CD4-positive, alpha-beta T cell treated with Interleukin-1 beta for 1 hour (primary cell): ENCODE measurements around the gene PWWP2B.

ENCODE experiments used
- DNase-seq, 2 donors: peaks; one replicate each; pipeline ENCODE4 v3.0.0-alpha.2; 2020 to 2022

Gene PWWP2B

DNA sequence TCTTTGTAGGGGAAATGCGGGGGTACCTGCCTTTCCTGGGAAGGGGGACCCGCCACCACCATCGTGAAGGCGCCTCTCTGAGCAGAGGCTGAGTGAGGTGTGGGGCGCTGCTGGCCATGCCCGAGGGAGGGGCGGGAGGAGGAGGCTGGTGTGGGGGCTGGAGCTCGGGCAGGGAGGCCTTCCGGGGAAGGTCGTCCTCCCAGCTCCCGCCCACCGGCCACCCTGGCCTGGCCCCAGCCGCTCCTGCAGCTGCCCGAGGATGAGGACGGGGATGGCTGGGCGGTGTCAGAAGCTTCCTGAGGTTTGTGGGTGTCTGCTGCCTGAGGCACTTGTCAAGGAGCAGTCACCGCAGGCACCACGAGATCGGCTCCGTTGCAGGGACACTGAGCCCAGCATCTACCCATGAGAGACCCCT is 11.4 kb downstream of the PWWP2B start:
- DNase-seq: no peak

DNA sequence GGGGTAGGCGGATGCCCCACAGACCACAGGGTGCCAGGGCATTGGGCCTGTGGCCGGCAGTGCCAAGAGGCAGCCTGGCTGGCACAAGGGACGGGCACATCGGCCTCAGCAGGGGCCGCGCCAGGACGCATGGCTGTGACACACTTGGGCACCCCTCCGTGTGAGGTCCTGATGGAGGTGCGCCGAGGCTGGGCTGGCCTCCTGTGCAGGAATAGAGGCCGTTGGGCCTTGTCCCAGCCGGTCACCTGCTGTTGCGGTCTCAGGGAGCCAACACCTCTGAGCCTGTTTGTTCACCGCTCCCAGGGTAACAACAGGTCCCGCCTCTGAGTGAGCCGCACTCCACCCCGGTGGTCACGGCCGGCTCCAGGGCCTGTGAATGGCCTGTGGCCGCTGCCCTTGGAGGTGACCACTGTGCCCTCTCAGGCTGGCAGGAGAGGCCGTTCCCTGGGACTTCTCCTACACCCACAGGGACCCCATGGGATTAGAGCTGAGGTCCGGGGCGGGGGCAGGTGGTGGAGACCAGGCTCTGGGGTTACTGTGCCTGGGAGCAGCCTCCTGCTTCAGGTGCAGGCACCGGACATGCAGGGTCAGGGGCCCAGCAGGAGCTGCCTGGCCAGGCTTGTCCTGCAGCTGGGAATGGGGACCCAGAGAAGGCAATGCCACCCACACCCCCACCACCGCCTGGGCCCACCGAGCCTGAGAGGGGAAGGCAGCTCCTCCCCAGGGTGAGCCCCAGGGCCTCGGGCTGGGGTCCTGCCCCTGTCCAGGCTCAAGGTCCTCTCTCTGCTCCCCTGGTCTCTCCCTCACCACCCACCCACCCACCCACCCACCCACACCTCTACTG is 12.0 kb downstream of the PWWP2B start:
- DNase-seq: no peak

DNA sequence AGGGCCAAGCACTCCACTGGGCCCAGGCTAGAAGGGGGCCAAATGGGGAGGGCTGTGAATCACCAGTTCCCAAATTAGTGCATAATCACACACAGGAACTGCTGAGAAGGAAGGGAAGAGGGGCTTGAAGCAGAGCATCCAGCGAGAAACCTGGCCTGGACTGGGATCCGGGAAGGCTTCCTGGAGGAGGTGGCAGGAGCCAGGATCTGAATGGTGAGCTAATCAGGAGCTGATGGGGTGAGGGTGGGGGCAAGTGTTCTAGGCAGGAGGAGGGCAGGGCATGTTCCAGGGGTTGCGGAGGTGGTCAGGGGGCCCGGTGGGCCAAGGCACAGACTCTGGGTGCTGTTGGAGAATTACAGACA is 12.6 kb downstream of the PWWP2B start:
- no peak for DNase-seq

DNA sequence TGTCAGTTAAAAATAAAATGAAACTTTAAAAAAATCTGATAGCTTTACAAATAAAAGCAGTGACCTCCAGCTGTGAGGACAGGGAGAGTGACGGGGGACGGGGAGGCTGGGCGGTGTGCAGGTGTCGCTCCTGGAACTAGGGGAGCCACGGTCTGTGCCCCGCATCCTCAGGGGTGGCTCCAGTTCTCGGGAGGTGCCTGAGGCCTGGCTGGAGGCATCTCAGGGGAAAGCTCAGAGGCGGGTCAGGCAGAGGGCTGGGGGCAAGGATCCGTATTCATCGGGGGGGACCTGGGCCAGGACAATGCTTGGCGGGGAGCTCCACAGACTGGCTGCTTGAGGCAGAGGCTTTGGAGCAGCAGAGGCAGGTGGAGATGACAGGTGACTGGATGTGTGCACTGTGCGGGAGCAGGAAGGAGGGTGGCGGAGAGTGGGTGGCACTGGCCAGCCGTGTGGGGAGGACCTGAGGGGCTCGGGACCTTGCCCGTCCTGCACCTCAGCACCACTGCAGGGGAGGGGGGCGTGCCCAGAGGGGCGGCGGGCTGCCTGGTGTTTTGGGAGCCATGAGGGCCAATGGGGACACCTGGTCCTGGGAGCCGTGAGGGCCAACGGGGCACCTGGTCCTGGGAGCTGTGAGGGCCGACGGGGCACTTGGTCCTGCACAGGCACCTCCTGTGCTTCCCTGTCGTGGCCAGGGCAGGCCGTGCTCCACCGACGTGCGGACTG is 13.2 kb downstream of the PWWP2B start:
- no peak for DNase-seq

DNA sequence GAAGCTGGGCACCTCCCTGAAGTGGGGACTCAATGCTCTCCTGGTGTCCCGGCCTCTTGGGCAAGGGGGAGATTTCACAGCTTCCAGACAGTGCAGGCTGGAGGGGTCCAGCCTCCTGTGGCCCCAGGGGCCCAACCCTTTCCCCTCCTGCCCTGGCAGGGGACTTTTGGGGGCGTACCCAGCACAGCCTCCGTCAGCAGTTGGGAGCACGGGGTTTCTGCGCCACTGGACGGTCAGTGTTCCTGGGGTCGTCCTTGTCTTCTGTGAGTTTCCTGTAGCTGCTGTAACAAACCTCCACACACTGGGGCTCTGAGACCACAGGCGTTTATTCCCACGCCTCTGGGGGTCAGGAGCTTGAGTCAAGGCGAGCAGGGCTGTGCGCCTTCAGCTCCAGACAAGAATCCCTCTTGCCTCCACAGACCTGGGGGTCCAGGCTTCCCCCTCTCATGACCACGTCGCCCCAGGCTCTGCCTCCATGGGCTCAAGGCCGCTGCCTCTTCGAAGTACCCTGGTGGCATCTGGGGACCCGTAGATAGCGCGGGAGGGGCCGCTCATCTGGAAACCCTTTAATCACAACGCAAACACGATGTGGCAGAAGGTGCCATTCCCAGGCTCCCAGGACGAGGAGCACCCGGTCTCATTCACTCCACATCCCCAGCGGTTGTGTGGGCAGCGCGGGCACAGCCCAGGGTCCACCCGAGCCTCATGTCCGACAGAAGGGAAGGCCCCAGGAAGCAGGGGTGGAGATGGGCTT is 14.0 kb downstream of the PWWP2B start:
- no peak for DNase-seq

DNA sequence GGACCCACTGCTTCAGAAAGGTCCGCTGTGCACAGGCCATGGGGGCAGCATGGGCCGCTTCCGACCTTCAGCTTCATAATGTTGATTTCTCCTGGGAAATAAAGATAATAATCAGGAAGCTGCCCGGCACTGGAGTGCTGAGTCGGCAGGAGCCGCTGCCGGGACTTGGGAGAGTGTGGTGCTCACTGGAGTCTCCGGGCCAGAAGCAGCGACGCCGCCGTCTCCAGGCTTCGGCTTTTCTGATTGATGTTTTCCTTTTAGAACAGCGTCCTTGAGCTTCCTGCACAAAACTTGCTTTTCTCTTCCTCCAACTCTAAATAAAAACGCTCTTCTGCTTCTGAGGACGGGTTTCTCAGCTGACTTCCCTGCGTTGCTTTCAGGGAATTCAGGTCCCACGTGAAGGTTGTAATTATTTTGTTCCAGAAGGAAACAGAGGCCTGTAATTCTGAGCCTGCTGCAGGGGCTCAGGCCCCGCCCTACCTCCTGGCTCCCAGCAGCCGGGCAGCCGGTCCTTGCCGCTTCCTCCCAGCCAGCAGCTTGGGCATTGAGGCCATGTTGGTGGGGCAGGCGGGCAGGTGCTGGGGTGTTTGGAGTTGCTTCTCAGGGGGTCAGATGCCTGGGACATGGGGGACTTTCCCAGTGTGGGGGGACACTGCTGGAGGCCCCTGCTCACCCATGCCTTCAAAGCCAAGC is 14.7 kb downstream of the PWWP2B start:
- DNase-seq: no peak

DNA sequence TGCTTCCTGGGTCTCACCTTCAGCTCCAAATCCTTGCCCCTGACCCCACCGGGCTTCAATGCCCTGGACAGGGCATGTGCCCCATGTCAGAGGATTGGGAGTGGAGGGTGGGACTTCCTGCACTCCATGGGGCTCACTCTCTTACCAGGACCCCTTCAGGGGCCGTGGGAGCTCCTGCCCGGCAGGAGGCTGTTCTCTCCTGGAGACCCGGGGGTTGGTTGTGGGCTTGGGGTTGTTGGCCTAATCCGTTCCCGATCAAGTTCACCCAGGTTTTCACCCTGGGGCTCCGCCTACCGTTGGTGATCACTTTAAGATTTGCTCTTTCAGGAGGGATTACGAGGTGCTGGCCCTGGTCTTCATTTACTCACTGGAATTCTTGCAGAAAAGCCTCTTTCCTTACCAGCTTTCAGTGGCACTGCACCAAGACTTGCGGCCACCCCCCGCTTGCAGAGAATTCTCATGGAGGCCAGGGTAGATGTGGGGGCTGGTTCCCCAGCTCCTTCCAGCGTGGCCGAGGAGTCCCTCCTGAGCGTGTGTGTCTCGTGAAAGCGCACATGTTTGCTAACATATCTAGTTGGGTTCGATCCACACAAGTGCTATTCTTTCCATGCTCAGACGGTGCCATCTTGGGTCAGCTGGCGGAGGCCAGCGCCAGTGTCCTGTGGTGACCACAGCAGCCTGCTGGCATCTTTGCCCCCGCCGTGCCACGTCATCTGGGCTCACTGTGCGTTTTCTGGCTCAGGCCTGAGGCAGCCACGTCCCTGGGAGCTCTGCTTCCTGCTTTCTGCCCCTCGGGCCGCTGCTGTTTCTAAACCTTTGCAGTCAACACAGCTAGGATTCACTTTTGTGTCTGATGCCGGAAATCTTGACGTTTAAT is 15.6 kb downstream of the PWWP2B start:
- DNase-seq: no peak

DNA sequence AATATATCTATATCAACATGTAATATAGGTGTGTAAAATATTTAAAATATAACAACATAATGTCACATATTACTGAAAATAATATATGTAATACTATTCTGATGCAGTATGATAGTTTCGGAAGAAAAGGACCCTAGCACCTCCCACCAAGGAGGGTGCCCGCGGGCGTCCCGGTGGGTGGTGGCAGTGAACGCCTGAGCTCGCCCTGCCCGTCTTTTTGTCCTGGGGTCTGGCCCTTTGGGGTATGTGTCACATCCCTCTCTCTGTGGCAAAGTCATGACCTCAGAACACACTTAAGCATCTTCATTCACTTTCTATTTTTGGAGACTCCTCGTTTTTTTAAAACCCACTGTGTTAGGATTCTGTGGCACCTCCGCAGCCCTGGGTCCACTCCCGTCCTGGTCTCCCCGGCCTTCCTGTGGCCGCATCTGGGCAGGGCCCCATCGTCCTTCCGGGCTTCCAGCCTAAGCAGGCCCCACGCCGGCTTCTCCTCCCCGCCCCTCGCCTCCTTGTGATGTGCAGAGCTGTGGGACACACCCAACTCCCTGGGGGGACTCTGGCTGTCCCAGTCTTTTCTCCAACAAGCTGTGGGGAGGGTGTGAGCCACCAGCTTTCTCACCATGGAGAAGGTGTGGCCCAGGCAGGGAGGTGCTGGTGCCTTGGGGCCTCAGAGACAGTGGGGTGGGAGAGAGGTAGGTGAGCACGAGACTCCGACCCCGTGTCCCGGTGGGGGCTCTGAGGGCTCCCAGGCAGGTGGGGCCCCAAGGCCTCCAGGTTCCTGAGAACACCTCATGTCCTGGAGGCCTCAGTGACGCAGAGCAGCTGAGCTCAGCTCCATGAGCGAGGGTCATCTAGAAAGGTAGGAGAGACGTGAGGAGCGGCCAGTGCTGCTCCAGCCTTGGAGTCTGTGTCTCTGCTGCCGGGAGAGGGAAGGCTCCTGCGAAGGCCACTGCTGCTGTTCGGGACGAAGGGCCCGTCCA is 16.5 kb downstream of the PWWP2B start:
- DNase-seq: no peak

DNA sequence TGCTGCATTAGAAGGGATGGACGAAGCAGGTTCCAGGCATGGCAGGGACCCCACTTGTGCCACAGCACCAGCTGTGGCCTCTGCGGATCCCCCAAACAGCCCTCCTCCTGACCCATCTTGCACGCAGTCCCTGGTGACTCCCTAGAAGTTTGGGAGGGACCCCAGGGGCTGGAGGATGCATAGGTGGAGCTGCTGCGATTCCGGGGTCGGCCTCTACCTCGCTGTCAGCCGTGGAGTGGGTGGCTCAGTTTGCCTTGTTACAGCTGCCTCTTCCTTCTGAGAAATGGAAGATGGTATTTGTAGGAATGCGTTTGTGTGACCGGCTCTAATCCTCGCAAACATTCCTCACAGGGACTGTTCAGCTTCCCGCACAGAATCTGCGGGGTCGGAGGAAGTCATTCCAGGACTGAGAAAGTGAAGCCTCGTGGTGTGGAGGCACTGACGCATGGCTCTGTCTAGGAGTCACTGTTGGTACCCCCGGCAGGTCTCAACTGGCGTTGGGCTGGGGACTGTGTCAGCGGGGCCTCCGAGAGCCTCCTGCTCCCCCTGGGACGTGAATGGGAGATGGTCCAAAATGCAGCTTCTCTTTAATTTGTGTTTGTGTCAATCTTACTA is 17.5 kb downstream of the PWWP2B start:
- DNase-seq: no peak

DNA sequence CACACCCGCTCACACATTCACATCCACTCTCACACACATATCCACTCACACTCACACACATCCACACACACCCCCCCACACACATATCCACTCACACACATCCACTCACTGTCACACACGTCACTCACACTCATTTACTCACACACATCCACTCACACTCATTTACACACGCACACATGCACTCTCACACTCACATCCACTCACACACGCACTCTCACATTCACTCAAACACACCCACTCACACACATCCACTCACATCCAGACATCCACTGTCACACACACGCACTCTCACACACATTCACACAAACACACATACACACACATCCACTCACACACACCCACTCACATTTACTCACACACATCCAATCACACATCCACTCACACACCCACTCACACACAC is 18.3 kb downstream of the PWWP2B start:
- no peak for DNase-seq

DNA sequence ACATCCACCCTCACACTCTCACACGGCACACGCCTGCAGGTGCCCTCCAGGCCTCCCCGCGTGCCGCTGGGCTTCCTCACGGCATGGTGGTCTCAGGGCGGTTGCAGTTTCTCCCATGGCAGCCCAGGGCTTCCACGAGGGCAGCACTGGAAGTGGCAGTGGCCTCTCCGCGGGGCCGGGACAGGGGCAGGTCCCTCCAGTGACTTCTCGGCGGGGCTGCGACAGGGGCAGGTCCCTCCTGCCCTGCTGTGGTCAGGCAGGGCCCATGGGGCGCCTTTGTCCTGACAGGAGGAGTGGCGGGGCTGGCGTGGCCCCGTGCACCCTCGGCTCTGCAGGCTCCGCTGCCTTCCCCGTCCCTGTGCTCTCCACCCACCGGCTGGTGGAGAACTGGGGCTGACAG is 19.0 kb downstream of the PWWP2B start:
- DNase-seq: no peak

DNA sequence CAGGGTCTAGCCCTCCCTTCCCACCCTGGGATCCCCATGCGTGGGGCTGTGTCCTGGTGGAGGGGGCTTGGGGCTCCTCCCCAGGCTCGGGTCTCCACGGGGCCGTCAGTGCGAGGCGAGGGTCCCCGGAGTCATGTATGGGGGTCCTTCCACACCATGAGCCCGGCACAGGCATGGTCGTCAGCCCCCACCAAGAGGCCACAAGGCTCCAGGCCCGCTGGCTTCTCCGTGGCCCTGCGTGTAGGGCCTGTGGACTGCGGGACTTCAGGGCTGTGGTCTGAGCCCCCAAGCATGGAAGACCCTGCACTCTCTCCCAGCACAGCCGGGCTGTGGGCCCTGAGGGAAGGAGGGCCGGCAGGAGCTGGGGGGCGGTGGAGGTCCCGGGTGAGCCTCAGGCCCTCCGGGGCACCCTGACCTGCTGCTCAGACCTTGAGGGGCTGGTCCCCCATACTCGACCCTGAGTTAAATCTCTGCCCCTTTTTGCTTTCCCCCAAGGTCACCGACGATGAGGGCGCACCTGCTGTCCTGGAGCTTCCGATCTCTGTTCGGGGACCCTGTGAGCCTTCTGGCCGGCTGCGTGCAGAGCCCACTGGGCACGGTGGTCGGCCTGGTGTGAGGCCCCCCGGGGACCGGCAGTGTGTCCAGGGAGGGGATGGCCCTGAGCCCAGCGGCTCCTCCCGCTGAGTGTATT is 19.7 kb downstream of the PWWP2B start:
- DNase-seq: no peak

DNA sequence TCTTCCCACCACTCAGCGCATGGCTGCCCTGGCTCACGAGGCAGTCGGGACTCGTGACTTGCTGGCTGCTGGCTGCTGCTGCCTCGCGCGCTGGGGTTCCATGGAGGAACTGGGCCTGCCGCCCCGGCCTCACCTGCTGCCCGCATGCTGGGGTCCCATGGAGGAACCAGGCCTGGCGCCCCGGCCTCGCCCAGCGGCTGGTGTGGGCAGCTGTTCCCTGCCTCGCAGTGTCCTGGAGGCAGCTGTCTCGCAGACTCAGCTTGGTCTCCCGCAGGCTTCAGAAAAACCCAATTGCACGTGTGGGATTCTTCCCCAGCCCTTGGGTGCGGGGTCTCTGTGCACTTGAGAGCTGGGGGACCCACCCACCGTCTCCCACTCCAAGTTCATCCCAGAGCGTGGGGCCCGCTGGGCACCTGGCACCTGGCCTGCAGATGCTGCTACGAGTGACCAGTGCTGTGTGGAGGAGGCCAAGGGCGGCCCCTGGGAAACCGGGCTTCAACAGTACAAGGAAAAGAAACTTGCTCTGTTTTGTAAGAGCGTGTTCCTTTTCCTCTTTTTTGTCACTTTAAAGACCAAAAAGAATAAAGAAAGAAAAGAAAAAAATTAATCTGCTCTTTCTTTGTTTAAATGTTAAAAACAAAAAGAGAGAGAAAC is 20.4 kb downstream of the PWWP2B start:
- no peak for DNase-seq

DNA sequence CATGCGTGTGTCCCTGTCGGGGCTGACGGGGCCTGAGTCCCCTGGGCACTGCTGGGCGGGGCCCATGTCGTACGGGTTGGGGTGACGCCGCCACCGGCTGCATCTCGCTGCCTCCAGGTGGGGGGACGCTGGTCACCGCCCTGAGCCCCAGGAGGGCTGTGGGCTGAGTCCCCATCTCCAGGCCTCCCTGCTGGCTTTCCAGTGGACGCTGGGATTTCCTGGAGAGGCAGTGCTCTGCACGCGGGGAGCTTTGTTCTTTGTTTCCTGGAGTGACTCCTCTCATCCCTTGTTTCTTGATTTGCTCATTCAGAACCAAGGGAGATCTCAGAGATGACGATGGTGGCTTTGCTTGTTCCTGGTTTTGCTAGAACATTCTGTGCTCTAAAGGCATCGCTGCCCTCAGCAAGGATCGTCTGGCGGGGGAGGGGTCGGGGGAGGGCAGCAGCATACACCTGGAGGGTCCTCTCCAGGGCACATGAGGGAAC is 21.0 kb downstream of the PWWP2B start:
- DNase-seq: peak in 1 of 2 donors; percentile 67

DNA sequence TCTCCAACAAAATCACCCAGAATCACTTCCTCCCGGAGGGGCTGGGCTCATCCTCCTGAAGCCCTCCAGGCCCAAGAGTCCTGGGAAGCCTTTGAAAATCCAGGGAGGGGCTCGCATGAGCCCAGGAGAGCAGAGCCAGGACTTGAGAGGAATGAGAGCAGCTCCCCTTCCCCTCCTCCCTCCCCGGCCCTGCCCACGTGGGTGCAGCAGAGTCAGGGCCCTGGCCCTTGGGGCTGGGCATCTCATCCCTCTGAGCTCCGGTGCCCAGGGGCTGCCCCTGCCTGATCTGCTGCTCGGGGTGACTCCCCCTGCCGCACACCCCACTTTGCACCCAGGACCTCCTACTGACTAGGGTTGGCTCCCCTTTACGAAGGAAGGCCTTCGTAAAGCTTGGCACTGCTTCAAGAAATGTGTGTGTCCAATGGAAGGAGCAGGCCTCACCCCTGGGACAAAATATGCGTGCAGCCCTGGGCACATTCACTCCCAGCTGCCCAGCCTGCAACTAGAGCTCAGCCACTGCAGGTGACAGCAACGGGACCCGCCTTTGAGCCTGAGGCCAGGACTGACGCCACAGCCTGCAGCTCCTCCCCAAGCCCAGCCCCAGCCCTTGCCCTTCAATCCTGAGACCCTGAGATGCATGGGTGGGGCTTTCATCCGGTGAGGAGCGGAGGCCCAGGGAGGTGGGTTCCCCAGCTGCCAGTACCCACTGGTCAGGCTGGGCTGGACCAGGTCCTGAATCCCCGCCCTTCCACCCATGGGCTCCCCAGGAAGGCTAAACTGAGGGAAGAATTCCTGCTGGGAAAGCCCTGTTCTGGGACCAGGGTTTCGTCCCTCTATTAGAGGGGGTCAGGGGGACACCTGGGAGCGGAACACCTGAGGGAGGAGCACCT is 21.8 kb downstream of the PWWP2B start:
- peak in 1 of 2 donors; percentile 42 for DNase-seq

DNA sequence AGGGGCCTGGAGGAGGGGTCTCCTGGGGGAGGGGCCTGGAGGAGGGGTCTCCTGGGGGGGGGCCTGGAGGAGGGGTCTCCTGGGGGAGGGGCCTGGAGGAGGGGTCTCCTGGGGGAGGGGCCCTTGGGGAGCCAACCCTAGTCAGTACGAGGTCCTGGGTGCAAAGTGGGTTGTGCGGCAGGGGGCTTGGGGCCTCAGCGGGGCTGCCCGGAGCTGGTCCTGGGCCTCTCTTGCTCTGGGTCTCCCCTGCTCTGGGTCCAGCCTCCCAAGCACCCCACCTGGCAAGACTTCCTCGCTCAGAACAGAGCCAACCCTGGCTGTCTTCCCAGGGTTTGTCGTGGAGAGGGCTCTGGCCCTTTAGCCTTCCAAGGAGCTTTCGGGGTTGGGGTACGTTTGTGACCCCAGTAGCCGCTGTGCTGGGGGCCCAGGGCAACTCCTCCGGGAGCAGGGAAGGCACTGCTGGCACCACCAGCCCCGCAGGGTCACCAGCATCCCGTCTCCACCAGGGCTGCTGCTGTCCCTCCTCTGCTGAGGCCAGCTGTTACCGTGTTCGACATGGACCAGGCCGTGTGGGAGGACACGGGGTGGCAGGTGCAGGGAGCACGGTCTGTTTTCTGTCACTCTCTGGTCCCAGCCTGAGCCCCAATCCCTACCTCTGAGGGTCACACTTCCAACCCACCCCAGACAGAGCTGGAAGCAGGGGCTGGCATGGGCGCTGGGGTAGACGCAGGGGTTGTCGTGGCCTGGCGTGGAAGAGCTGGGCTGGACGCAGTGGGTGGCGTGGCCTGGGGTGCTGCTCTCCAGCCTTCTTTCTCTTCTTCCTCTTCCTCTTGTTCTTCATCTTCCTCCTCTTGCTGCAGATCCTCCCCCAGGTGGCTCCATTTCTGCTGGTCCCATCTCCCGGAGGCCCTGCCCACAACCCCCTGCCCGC is 22.8 kb downstream of the PWWP2B start:
- DNase-seq: no peak
